ENCODE measurements around the gene NFS1.
A peak's percentile ranks its signal among the peaks of the same experiment; 100 is the strongest.

Gene NFS1

GRCh38 chr20:35680452-35681183 is 18.5 kb downstream of the NFS1 start:
- no peak for DNase-seq (ENCODE audit: low read depth, low spot score)

GRCh38 chr20:35674921-35675320 is 24.2 kb downstream of the NFS1 start:
- DNase-seq (ENCODE audit: low read depth, low spot score), result no peak

- no peak for DNase-seq (ENCODE audit: low read depth, low spot score)
Measured at GRCh38 chr20:35673884-35674283, 25.3 kb downstream of the NFS1 start.

GRCh38 chr20:35669681-35670080 is 29.5 kb downstream of the NFS1 start:
- no peak for DNase-seq (ENCODE audit: low read depth, low spot score)

GRCh38 chr20:35669221-35669620 is 29.9 kb downstream of the NFS1 start:
- DNase-seq (ENCODE audit: low read depth, low spot score), result no peak

DNA sequence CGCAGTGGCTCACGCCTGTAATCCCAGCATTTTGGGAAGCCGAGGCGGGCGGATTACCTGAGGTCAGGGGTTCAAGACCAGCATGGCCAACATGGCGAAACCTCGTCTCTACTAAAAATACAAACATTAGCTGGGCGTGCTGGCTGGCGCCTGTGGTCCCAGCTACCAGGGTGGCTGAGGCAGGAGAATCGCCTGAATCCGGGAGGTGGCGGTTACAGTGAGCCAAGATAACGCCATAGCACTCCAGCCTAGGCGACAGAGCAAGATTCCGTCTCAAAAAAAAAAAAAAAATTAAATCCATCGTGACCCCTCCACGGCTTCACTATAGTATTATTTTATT is 33.2 kb downstream of the NFS1 start:
- DNase-seq (ENCODE audit: low read depth, low spot score), result no peak

GRCh38 chr20:35664466-35665206 is 34.5 kb downstream of the NFS1 start, which contains the start of the genes CPNE1 and RBM12:
Gene CPNE1, minus strand, starts transcription at chr20:35664900. Its CDS starts 31,977 bp downstream, at chr20:35632923.
Gene RBM12, minus strand, starts transcription at chr20:35664900. Its CDS starts 9,578 bp downstream, at chr20:35655322.
- peak; percentile 83 for DNase-seq (ENCODE audit: low read depth, low spot score)

- DNase-seq (ENCODE audit: low read depth, low spot score), result peak; percentile 47
Measured at GRCh38 chr20:35663516-35664465, 35.4 kb downstream of the NFS1 start.

DNA sequence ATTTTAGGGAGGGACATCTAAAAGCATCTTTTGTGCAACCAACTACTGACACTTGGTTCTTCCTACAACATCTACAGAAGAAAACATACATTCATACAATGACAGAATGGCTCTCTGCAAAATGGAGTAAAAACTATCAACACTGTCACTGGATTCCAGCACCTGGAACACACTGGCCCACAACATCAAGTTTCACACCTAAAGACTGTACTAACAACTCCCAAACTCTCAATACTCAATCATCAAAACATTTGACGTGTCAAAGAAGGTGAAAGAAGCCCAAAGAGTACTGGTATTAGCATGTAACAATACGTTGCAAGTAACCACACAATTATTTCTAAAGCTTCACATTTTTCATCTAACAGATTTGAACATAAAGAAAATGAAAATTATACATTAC is 36.6 kb downstream of the NFS1 start:
- no peak for DNase-seq (ENCODE audit: low read depth, low spot score)

GRCh38 chr20:35661908-35662307 is 37.2 kb downstream of the NFS1 start:
- no peak for DNase-seq (ENCODE audit: low read depth, low spot score)

DNA sequence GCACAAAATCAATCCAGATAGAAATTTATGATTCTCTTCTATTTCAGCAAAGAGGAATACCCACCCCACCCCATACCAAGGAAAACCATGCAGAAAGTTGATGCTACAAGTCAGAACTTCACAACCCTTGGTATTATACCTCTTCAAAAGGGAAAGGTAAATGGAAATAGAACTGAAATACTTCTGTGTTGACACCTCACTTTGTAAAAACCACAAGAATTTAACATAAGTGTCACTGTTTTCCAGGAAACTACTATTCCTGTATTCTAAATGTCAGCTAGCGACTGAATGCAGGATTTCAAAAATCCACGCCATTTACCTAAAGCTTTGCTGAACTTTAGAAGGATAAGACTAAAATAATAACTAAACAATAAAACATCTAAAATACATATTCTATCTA is 38.1 kb downstream of the NFS1 start:
- DNase-seq (ENCODE audit: low read depth, low spot score), result no peak

- DNase-seq (ENCODE audit: low read depth, low spot score), result no peak
Measured at GRCh38 chr20:35660122-35660937, 38.8 kb downstream of the NFS1 start.

DNA sequence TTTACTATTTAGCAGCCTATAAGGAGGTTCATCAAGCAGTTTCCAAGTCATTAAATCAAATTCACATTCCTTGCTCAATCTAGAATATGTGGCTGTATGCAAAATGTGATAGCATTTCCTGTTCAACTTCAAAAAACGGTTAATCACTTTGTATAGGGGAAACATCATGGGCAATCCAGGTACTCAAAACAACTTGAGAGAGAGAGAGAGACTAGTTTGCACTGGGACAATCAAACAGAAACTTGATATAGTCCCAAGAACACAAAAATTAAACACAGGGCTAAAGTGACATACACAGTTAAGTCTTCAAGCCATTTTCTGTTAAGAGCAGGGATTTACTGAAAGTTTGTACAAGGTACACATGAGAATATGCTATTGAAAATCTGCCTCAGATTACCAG is 41.9 kb downstream of the NFS1 start:
- no peak for DNase-seq (ENCODE audit: low read depth, low spot score)

GRCh38 chr20:35654415-35654814 is 44.7 kb downstream of the NFS1 start:
- no peak for DNase-seq (ENCODE audit: low read depth, low spot score)

- DNase-seq (ENCODE audit: low read depth, low spot score), result no peak
Measured at GRCh38 chr20:35653893-35654292, 45.3 kb downstream of the NFS1 start.

GRCh38 chr20:35653430-35653734 is 45.8 kb downstream of the NFS1 start:
- no peak for DNase-seq (ENCODE audit: low read depth, low spot score)

- DNase-seq (ENCODE audit: low read depth, low spot score), result no peak
Measured at GRCh38 chr20:35652641-35653429, 46.3 kb downstream of the NFS1 start.

DNA sequence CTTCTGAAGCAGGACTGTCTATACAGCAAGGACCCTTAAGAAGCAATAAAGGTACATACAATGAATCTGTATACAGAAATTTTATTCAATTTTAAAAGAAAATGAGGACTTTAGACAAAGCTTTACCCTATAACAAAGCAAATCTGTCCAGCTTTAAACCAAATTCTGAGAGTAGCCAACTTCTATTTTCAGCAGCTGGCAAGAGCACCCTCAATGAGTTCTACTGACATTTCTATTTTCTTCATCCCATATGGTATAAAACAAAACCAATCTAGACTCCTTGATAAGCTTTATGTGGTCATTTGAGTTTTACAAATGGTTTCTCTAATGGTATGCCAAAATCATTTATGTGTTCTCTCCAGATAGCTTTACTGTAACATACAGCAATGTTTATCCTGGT is 47.2 kb downstream of the NFS1 start:
- DNase-seq (ENCODE audit: low read depth, low spot score), result no peak

DNA sequence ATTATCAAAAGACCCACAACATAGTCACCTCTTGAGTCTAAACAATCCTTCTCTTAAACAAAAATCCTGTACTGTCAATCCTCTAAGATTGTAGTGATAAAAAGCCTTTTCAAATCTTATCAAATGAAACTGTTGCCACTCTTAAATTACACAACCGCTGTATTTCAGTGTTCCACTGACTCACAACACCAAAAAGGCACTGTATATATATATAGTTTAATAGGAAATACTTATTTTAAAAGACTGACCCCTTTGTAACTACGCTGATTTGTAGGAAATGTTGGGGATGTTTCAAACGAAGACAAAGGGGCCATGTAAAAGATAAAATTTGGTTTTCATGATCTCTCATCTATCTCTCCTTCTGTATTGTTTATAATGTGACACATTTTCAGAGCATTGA is 48.5 kb downstream of the NFS1 start:
- DNase-seq (ENCODE audit: low read depth, low spot score), result no peak

- no peak for DNase-seq (ENCODE audit: low read depth, low spot score)
Measured at GRCh38 chr20:35648836-35649235, 50.3 kb downstream of the NFS1 start.

DNA sequence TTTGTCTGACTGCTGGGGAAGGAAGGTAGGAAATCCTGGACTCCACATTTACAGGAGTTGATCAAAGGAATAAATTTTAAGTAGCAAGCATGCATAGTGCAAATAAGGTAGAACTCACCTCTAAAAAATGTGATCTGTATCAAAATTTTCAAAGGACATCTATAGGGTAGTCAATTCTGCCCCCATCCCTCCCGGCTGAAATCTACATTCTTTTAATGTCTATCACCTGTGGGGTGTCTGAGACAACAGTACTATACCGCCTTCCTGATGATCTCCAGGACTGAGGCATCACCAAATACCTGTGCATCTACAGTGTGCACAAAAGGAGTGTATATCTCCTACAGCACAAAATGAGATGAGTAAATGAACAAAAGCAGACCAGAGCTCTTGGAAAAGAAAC is 54.3 kb downstream of the NFS1 start:
- no peak for DNase-seq (ENCODE audit: low read depth, low spot score)
